ENCODE results near the gene MKI67. TPM values are rescaled to one million over a fixed set of nuclear protein-coding genes. Genes with fewer than 3 reads are reported as not detected.

Gene MKI67
- polyA plus RNA-seq, 4 donors: 46.2 to 57.7 (median 53.9) TPM

- DNase-seq (ENCODE audit: low read depth in 4 of 4, low spot score in 3 of 4): no peak
Measured at GRCh38 chr10:128068398-128069285, 57.6 kb downstream of the MKI67 start.

- DNase-seq (ENCODE audit: low read depth in 4 of 4, low spot score in 3 of 4): no peak
Measured at GRCh38 chr10:128067691-128068397, 58.4 kb downstream of the MKI67 start.

GRCh38 chr10:128066870-128067382 lies 59.3 kb downstream of the MKI67 start:
- DNase-seq (ENCODE audit: low read depth in 4 of 4, low spot score in 3 of 4): no peak

- DNase-seq (ENCODE audit: low read depth in 4 of 4, low spot score in 3 of 4): no peak
Measured at GRCh38 chr10:128065881-128066534, 60.2 kb downstream of the MKI67 start.

- DNase-seq (ENCODE audit: low read depth in 4 of 4, low spot score in 3 of 4): no peak
Measured at GRCh38 chr10:128064970-128065580, 61.1 kb downstream of the MKI67 start.

- DNase-seq (ENCODE audit: low read depth in 4 of 4, low spot score in 3 of 4): no peak
Measured at GRCh38 chr10:128064108-128064969, 61.9 kb downstream of the MKI67 start.

- DNase-seq (ENCODE audit: low read depth in 4 of 4, low spot score in 3 of 4): no peak
Measured at GRCh38 chr10:128063736-128064107, 62.5 kb downstream of the MKI67 start.

- no peak for DNase-seq (ENCODE audit: low read depth in 4 of 4, low spot score in 3 of 4)
Measured at GRCh38 chr10:128062881-128063563, 63.2 kb downstream of the MKI67 start.

GRCh38 chr10:128062331-128062880 lies 63.8 kb downstream of the MKI67 start:
- no peak for DNase-seq (ENCODE audit: low read depth in 4 of 4, low spot score in 3 of 4)

GRCh38 chr10:128061306-128062300 lies 64.6 kb downstream of the MKI67 start:
- DNase-seq (ENCODE audit: low read depth in 4 of 4, low spot score in 3 of 4): no peak

GRCh38 chr10:128060341-128061250 lies 65.6 kb downstream of the MKI67 start:
- DNase-seq (ENCODE audit: low read depth in 4 of 4, low spot score in 3 of 4): no peak

GRCh38 chr10:128059982-128060293 lies 66.3 kb downstream of the MKI67 start:
- no peak for DNase-seq (ENCODE audit: low read depth in 4 of 4, low spot score in 3 of 4)

- no peak for DNase-seq (ENCODE audit: low read depth in 4 of 4, low spot score in 3 of 4)
Measured at GRCh38 chr10:128059266-128059981, 66.8 kb downstream of the MKI67 start.

GRCh38 chr10:128058750-128059134 lies 67.5 kb downstream of the MKI67 start:
- no peak for DNase-seq (ENCODE audit: low read depth in 4 of 4, low spot score in 3 of 4)

- DNase-seq (ENCODE audit: low read depth in 4 of 4, low spot score in 3 of 4): no peak
Measured at GRCh38 chr10:128058106-128058749, 68.0 kb downstream of the MKI67 start.

Data from left renal pelvis (tissue), 4 donors.